Keratinocyte (primary cell): ENCODE measurements around the gene PSMC4. TPM values are rescaled to one million over a fixed set of nuclear protein-coding genes. Genes with fewer than 3 reads are reported as not detected.
A peak's percentile ranks its signal among the peaks of the same experiment; 100 is the strongest.

Experiments
- DNase-seq: peaks from one replicate; pipeline ENCODE4 v3.0.0-alpha.2; 2011; ENCODE audit warnings: low read depth, missing footprints, low spot score
- FAIRE-seq: peaks from 2 replicates; lab custom pipeline; 2011; peaks lifted over from hg19 to GRCh38; lab: Jason Lieb, UNC
- H2AFZ ChIP-seq: 2 replicates; pipeline ENCODE4 v1.6.0; 2012; ENCODE audit warnings: low read length, control low read depth, inconsistent platforms; ENCODE audit not compliant: control insufficient read depth
- H3K27ac ChIP-seq: 2 replicates; pipeline ENCODE4 v1.5.1; 2011; ENCODE audit warnings: low read length; ENCODE audit not compliant: control insufficient read depth, insufficient read depth
- H3K27me3 ChIP-seq: 3 replicates; pipeline ENCODE4 v1.6.0; 2011; ENCODE audit warnings: low read length; ENCODE audit not compliant: control insufficient read depth, insufficient read depth; ENCODE audit errors: extremely low read depth
- H3K36me3 ChIP-seq, 2 experiments: 2 replicates in 1 of 2; 3 replicates in 1 of 2; pipeline ENCODE4 v1.5.1; 2011; ENCODE audit warnings: low read length in 2 of 2, mild to moderate bottlenecking in 1 of 2; ENCODE audit not compliant: control insufficient read depth in 2 of 2, insufficient read depth in 2 of 2; ENCODE audit errors: extremely low read depth in 1 of 2
- H3K4me1 ChIP-seq: 3 replicates; pipeline ENCODE4 v1.5.1; 2011; ENCODE audit warnings: low read length; ENCODE audit not compliant: control insufficient read depth, insufficient read depth; ENCODE audit errors: extremely low read depth
- H3K4me2 ChIP-seq: 3 replicates; pipeline ENCODE4 v1.6.0; 2011; ENCODE audit warnings: low read depth, low read length; ENCODE audit not compliant: control insufficient read depth, insufficient read depth; ENCODE audit errors: extremely low read depth
- H3K4me3 ChIP-seq, 3 experiments: fragments of 200-600 bp in 1 of 3; sonication (generic) in 1 of 3; 2 replicates in 2 of 3; 3 replicates in 1 of 3; pipeline ENCODE4 v1.5.1; 2011 to 2016; ENCODE audit warnings: low read length in 3 of 3, mild to moderate bottlenecking in 3 of 3, control low read depth in 2 of 3, inconsistent platforms in 1 of 3, low read depth in 1 of 3, mixed read lengths in 1 of 3, mixed run types in 1 of 3, moderate library complexity in 1 of 3; ENCODE audit not compliant: control insufficient read depth in 2 of 3, insufficient read depth in 2 of 3; ENCODE audit errors: extremely low read depth in 1 of 3
- H3K79me2 ChIP-seq: 2 replicates; pipeline ENCODE4 v1.6.0; 2012; ENCODE audit warnings: low read length; ENCODE audit not compliant: control insufficient read depth, insufficient read depth
- H3K9ac ChIP-seq: 3 replicates; pipeline ENCODE4 v1.6.0; 2011; ENCODE audit warnings: low read length; ENCODE audit not compliant: control insufficient read depth, insufficient read depth; ENCODE audit errors: extremely low read depth
- H3K9me1 ChIP-seq: 3 replicates; pipeline ENCODE4 v1.6.0; 2011; ENCODE audit warnings: low read length; ENCODE audit not compliant: control insufficient read depth, insufficient read depth; ENCODE audit errors: extremely low read depth
- H3K9me3 ChIP-seq: 2 replicates; pipeline ENCODE4 v1.5.1; 2012; ENCODE audit warnings: low read depth, low read length; ENCODE audit not compliant: control insufficient read depth
- H4K20me1 ChIP-seq: 3 replicates; pipeline ENCODE4 v1.6.0; 2011; ENCODE audit warnings: low read length; ENCODE audit not compliant: control insufficient read depth, insufficient read depth; ENCODE audit errors: extremely low read depth
- EZH2 ChIP-seq: IDR thresholded peaks from one replicate; pipeline ENCODE4 v1.6.1; 2012; ENCODE audit warnings: inconsistent platforms, mild to moderate bottlenecking, low read length, moderate library complexity
- dilution Hi-C: fragments of 300-500 bp; cut with MboI; formaldehyde crosslinking; loops from one replicate; pipeline ENCODE4 v1.7.0; 2020; ENCODE audit warnings: low sequenced_read_pairs; ENCODE audit not compliant: extremely low pct_ligation_motif_present
- polyA plus RNA-seq, 5 experiments: library from polyadenylated mRNA; depleted of rRNA in 3 of 5; stranded (reverse) in 3 of 5; stranded (forward) in 1 of 5; unstranded in 1 of 5; fragments of >200 nt; gene quantifications; 1 replicate in 1 of 5; 2 replicates in 3 of 5; 3 replicates in 1 of 5; pipeline versions ENCODE4 v1.2.1 to v1.2.3, GENCODE V29; 2011 to 2012; ENCODE audit warnings: missing spikeins in 2 of 5, low read depth in 1 of 5, low replicate concordance in 1 of 5
- TF ChIP-seq, protein P1 (sequence below), 3 experiments: IDR thresholded peaks in 1 of 3; conservative IDR thresholded peaks in 1 of 3; optimal IDR thresholded peaks in 1 of 3; 2 replicates in 2 of 3; 3 replicates in 1 of 3; pipeline versions ENCODE3 to v1.5.1; 2011; ENCODE audit warnings: low read length in 3 of 3, mild to moderate bottlenecking in 3 of 3, moderate library complexity in 2 of 3, control low read depth in 1 of 3, inconsistent platforms in 1 of 3; ENCODE audit not compliant: insufficient read depth in 2 of 3; ENCODE audit errors: extremely low read depth in 1 of 3

Gene PSMC4
- polyA plus RNA-seq, 1 donor (not counting 4 experiments of a cell fraction or from before 2014, with no cell fraction given): 74.1 TPM

DNA sequence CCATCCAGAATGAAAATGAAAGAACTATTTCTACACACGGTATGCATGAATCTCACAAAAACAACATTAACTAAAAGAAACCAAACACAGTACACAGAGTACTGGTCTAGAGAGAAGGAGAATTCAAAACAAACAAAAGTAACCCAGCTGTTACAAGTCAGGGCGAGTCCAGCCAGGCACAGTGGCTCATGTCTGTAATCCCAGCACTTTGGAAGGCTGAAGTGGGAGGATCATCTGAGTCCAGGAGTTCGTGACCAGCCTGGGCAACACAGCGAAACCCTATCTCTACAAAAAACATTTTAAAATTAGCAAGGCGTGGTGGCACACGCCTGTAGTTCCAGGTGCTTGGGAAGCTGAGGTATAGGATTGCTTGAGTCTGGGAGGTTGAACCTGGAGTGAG lies 1.7 kb upstream of the PSMC4 start:
- H3K9ac ChIP-seq: no peak overlapping the region
- H3K4me1 ChIP-seq: peaks cover 17% of the 10 kb centered on the region
- H3K36me3 ChIP-seq: peaks cover 12 to 17% of the 10 kb centered on the region in 2 experiments
- peak overlapping the region; percentile 99 for H3K4me2 ChIP-seq
- H3K4me3 ChIP-seq: no peak overlapping the region
- dilution Hi-C loops: no loop called here
- peak overlapping the region; percentile 23 for H2AFZ ChIP-seq
- peak overlapping the region; percentile 92 for H3K27ac ChIP-seq
- peaks cover 29% of the 10 kb centered on the region for H3K79me2 ChIP-seq
- H3K27me3 ChIP-seq: no peaks in the 10 kb centered on the region
- H4K20me1 ChIP-seq: no peaks in the 10 kb centered on the region
- no peaks in the 10 kb centered on the region for H3K9me1 ChIP-seq
- H3K9me3 ChIP-seq: no peaks in the 10 kb centered on the region
- no peak for FAIRE-seq
- no peak for DNase-seq
- TF ChIP-seq EZH2: no peak
- TF ChIP-seq, protein P1, sequence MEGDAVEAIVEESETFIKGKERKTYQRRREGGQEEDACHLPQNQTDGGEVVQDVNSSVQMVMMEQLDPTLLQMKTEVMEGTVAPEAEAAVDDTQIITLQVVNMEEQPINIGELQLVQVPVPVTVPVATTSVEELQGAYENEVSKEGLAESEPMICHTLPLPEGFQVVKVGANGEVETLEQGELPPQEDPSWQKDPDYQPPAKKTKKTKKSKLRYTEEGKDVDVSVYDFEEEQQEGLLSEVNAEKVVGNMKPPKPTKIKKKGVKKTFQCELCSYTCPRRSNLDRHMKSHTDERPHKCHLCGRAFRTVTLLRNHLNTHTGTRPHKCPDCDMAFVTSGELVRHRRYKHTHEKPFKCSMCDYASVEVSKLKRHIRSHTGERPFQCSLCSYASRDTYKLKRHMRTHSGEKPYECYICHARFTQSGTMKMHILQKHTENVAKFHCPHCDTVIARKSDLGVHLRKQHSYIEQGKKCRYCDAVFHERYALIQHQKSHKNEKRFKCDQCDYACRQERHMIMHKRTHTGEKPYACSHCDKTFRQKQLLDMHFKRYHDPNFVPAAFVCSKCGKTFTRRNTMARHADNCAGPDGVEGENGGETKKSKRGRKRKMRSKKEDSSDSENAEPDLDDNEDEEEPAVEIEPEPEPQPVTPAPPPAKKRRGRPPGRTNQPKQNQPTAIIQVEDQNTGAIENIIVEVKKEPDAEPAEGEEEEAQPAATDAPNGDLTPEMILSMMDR (optimal IDR thresholded peaks at IDR 0.05 in 1 of 3, IDR thresholded peaks at IDR 0.05 in 1 of 3, conservative IDR thresholded peaks at IDR 0.05 in 1 of 3; ENCODE audit: extremely low read depth in 1 of 3, insufficient read depth in 2 of 3, low read length in 3 of 3): no peak

DNA sequence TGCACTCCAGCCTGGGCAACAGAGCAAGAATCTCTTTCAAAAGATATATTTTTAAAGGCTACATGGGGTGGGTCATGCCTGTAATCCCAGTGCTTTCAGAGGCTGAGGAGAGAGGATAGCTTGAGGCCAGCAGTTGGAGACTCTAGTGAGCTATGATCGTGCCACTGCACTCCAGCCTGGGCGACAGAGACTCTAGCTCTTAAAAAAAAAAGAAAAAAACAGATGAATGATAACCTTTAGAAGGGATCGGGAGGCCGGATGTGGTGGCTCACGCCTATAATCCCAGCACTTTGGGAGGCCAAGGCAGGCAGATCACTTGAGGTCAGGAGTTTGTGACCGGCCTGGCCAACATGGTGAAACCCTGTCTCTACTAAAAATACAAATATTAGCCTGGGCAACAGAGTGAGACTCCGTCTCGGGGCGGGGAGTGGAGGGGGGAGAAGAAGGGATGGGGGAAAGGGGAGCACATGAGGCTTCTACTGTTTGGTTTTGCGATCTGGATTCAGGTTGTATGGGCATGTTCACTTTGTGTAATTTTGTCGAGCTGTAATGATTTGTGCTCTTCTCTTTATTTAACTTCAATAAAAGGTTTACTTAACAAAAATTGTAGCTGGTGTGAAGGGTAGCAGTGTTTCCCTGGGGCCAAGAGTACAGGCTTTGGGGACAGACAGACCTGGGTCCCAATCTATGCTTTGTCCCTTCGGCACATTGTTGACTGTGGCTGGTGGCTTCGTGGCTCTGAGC lies 1.1 kb upstream of the PSMC4 start:
- TF ChIP-seq EZH2: no peak
- TF ChIP-seq, protein P1 (optimal IDR thresholded peaks at IDR 0.05 in 1 of 3, IDR thresholded peaks at IDR 0.05 in 1 of 3, conservative IDR thresholded peaks at IDR 0.05 in 1 of 3; ENCODE audit: extremely low read depth in 1 of 3, insufficient read depth in 2 of 3, low read length in 3 of 3): no peak
- no peak for FAIRE-seq

More for the DNA sequence above, 1.1 kb upstream of the PSMC4 start:
- peak overlapping the region; percentile 80 to 93 (median 90) for H3K4me3 ChIP-seq
- H3K79me2 ChIP-seq: peaks cover 34% of the 10 kb centered on the region
- H3K27ac ChIP-seq: peak overlapping the region; percentile 92
- dilution Hi-C loops: no loop called here
- peak overlapping the region; percentile 99 for H3K4me2 ChIP-seq
- H4K20me1 ChIP-seq: no peaks in the 10 kb centered on the region
- peak overlapping the region; percentile 94 for H2AFZ ChIP-seq
- H3K36me3 ChIP-seq: peaks cover 18 to 23% of the 10 kb centered on the region in 2 experiments
- H3K27me3 ChIP-seq: no peaks in the 10 kb centered on the region
- H3K4me1 ChIP-seq: peaks cover 17% of the 10 kb centered on the region
- no peaks in the 10 kb centered on the region for H3K9me1 ChIP-seq
- peak overlapping the region; percentile 97 for H3K9ac ChIP-seq
- no peak for DNase-seq
- no peaks in the 10 kb centered on the region for H3K9me3 ChIP-seq
